Panc1 (cell line): ENCODE measurements around the gene HEATR3.

Experiments used
- CTCF ChIP-seq: fragments of 450-650 bp; IDR thresholded peaks from 2 replicates; pipeline ENCODE4 v1.5.1; 2017; ENCODE audit warnings: mild to moderate bottlenecking
- POLR2AphosphoS5 ChIP-seq: IDR thresholded peaks from 2 replicates; pipeline ENCODE4 v1.6.1; 2012; ENCODE audit warnings: mild to moderate bottlenecking, low read depth, low read length, moderate library complexity
- TCF7L2 ChIP-seq: IDR thresholded peaks from 2 replicates; pipeline ENCODE4 v1.6.1; 2011; ENCODE audit warnings: mild to moderate bottlenecking, low read depth, low read length, inconsistent platforms
- TF ChIP-seq, protein P1 (sequence below), 2 experiments: IDR thresholded peaks; 2 replicates each; pipeline ENCODE4 v1.6.1; 2011 to 2012; ENCODE audit warnings: low read depth in 2 of 2, control low read depth in 1 of 2, low read length in 1 of 2, mild to moderate bottlenecking in 1 of 2, moderate library complexity in 1 of 2; ENCODE audit not compliant: insufficient read depth in 1 of 2

DNA sequence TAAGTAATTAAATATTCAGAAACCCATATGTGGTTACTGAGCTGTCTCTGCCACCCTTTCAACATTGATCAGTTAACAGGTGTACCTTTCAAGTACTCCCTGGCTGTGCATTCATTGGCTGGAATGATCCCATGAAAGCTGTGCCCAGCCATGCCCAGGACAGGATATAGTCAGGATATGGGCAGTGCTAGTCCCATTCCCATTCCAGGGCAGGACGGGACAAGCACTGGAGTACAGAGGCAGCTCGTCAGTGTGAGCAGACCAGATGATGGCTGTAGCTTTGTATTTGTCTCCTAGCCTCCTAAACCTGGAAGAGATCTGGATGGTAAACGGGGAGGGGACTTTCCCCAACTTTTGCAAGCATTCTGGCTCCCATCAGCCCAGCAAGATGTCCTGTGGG, 22.5 kb downstream of the HEATR3 start:
- TF ChIP-seq CTCF (no peak), POLR2AphosphoS5 (no peak), TCF7L2 (no peak)
- TF ChIP-seq, protein P1, sequence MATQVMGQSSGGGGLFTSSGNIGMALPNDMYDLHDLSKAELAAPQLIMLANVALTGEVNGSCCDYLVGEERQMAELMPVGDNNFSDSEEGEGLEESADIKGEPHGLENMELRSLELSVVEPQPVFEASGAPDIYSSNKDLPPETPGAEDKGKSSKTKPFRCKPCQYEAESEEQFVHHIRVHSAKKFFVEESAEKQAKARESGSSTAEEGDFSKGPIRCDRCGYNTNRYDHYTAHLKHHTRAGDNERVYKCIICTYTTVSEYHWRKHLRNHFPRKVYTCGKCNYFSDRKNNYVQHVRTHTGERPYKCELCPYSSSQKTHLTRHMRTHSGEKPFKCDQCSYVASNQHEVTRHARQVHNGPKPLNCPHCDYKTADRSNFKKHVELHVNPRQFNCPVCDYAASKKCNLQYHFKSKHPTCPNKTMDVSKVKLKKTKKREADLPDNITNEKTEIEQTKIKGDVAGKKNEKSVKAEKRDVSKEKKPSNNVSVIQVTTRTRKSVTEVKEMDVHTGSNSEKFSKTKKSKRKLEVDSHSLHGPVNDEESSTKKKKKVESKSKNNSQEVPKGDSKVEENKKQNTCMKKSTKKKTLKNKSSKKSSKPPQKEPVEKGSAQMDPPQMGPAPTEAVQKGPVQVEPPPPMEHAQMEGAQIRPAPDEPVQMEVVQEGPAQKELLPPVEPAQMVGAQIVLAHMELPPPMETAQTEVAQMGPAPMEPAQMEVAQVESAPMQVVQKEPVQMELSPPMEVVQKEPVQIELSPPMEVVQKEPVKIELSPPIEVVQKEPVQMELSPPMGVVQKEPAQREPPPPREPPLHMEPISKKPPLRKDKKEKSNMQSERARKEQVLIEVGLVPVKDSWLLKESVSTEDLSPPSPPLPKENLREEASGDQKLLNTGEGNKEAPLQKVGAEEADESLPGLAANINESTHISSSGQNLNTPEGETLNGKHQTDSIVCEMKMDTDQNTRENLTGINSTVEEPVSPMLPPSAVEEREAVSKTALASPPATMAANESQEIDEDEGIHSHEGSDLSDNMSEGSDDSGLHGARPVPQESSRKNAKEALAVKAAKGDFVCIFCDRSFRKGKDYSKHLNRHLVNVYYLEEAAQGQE (IDR thresholded peaks at IDR 0.05; ENCODE audit: insufficient read depth in 1 of 2, low read depth in 2 of 2, low read length in 1 of 2): no peak
